Measurements from ENCODE around the gene PLIN5. TPM values are rescaled to one million over a fixed set of nuclear protein-coding genes. Genes with fewer than 3 reads are reported as not detected.

Gene PLIN5
- total and polyA plus RNA-seq, 2 of the 8 experiments (the other 6 are each of a cell fraction or from before 2014, with no cell fraction given): 2.0 to 2.5 TPM

GRCh38 chr19:4578552-4579248 is 43.7 kb upstream of the PLIN5 start:
- H3K4me1 ChIP-seq (replicated peaks in 1 of 4; ENCODE audit: control insufficient read depth in 3 of 4, insufficient read depth in 4 of 4, low read length in 3 of 4): peaks cover 3 to 15% (median 10%) of the 10 kb centered on the region in 4 experiments
- DNase-seq (ENCODE audit: low read depth in 1 of 2, low spot score in 2 of 2) (no peak), FAIRE-seq (no peak)
- no peaks in the 10 kb centered on the region; a peak in 1 of 8 replicates for H3K36me3 ChIP-seq (ENCODE audit: control insufficient read depth in 2 of 4, insufficient read depth in 4 of 4, low read length in 3 of 4)
- POLR2A ChIA-PET (ENCODE audit: partially characterized antibody): interaction anchor here (0.5 kb wide), 1 partner anchor 241 kb away, joined by 3 read pairs; no protein-coding TSS in a partner anchor
- H2BK120ac ChIP-seq (replicated peaks; ENCODE audit: low read depth, low read length): no peak overlapping the region
- peaks cover 8% of the 10 kb centered on the region; the same call in 1 of the 2 replicates for H3K79me1 ChIP-seq (ENCODE audit: low read depth, low read length)
- TF ChIP-seq SAP30 (IDR thresholded peaks at IDR 0.05; ENCODE audit: insufficient read depth, insufficient replicate concordance, low read length) (no peak), MAFK (IDR thresholded peaks at IDR 0.05; ENCODE audit: low read depth, low read length) (no peak), KDM1A (IDR thresholded peaks at IDR 0.05; ENCODE audit: borderline replicate concordance, low read length) (peak; percentile 94), HDAC2 (IDR thresholded peaks at IDR 0.05; ENCODE audit: borderline replicate concordance in 1 of 2, low read depth in 2 of 2, low read length in 2 of 2) (peak in 1 of 2 experiments; percentile 84; a peak in 1 of 4 replicates)
- no peak overlapping the region for H3K4me3 ChIP-seq (ENCODE audit: extremely low read depth in 1 of 4, insufficient read depth in 2 of 4, low read depth in 3 of 4, low read length in 4 of 4)
- H4K8ac ChIP-seq (ENCODE audit: extremely low read depth, insufficient read depth, low read length): no peak overlapping the region
- H3K14ac ChIP-seq (ENCODE audit: insufficient read length): no peak overlapping the region
- H4K91ac ChIP-seq (replicated peaks; ENCODE audit: insufficient read length, low read length): no peak overlapping the region
- no peak overlapping the region for H2BK20ac ChIP-seq (ENCODE audit: low read length)
- WGBS, 2 experiments (ENCODE audit: extremely low coverage in 1 of 2, insufficient coverage in 1 of 2, insufficient read length in 1 of 2, insufficient replicate concordance in 2 of 2, low coverage in 1 of 2, low lambda C conversion rate in 2 of 2, missing lambda C conversion rate in 1 of 2): 92% methylated on average over 11 of the region's 11 CpGs; no CpG with 5 or more reads in 1 of the 2 experiments
- H4K20me1 ChIP-seq (replicated peaks in 1 of 2; ENCODE audit: control insufficient read depth in 1 of 2, insufficient read depth in 2 of 2, low read length in 2 of 2): peaks cover 7 to 22% of the 10 kb centered on the region in 2 experiments
- no peak overlapping the region for H3K23ac ChIP-seq (ENCODE audit: insufficient read length)
- H3K9me3 ChIP-seq (ENCODE audit: insufficient read depth in 2 of 2, low read depth in 1 of 2, low read length in 1 of 2): no peaks in the 10 kb centered on the region
- no peak overlapping the region for H3K18ac ChIP-seq (ENCODE audit: extremely low read depth, low read length)
- peak overlapping the region; percentile 9; the same call in 1 of the 2 replicates for H2AK5ac ChIP-seq (ENCODE audit: low read depth, low read length)
- no peak overlapping the region for H3K4me2 ChIP-seq (ENCODE audit: insufficient read depth in 1 of 2, low read depth in 2 of 2, low read length in 2 of 2)
- H4K5ac ChIP-seq (ENCODE audit: insufficient read length, low read depth, low read length): no peak overlapping the region
- H2BK12ac ChIP-seq (ENCODE audit: low read depth, low read length): peak overlapping the region; percentile 39; the same call in 1 of the 2 replicates
- H2BK15ac ChIP-seq (ENCODE audit: low read length): no peak overlapping the region
- H3K79me2 ChIP-seq (ENCODE audit: control insufficient read depth in 1 of 2, insufficient read depth in 2 of 2, low read length in 2 of 2): peaks cover 0 to 20% of the 10 kb centered on the region in 2 experiments; a peak in 1 of 4 replicates
- no peak overlapping the region for H3K56ac ChIP-seq (replicated peaks; ENCODE audit: insufficient read length, low read depth, low read length)
- no peak overlapping the region for H3K27ac ChIP-seq (ENCODE audit: low read depth, low read length)
- no peak overlapping the region for H3K4ac ChIP-seq (replicated peaks; ENCODE audit: insufficient read length, low read depth, low read length)
- no peak overlapping the region for H2AFZ ChIP-seq (ENCODE audit: low read length)
- CTCF ChIA-PET (ENCODE audit: partially characterized antibody): interaction anchor here (0.9 to 7.0 kb wide), 13 partner anchors 10 to 78 kb away, joined by 3 to 83 read pairs (median 6); no protein-coding TSS in a partner anchor
- peaks cover 5% of the 10 kb centered on the region; the same call in 1 of the 2 replicates for H3K23me2 ChIP-seq (ENCODE audit: low read depth, low read length)
- H3K9ac ChIP-seq (replicated peaks in 1 of 4; ENCODE audit: extremely low read depth in 1 of 4, low read depth in 3 of 4, low read length in 3 of 4): no peak overlapping the region
- peaks cover 0 to 6% (median 5%) of the 10 kb centered on the region in 4 experiments; a peak in 3 of 7 replicates for H3K27me3 ChIP-seq (replicated peaks in 1 of 4; ENCODE audit: control insufficient read depth in 3 of 4, extremely low read depth in 1 of 4, insufficient read depth in 3 of 4, low read length in 3 of 4)
- no peak overlapping the region for H2BK5ac ChIP-seq (ENCODE audit: low read depth, low read length)
